GM18502 (cell line): ENCODE measurements around the gene CASQ2.
"Not testable (repeated sequence)": the region's sequence is repeated elsewhere in the genome, so short reads cannot be mapped to it uniquely, and the experiment has no call there.

ENCODE experiments used
- ATAC-seq: cut with Tn5 transposase; IDR thresholded peaks from one replicate; pipeline ENCODE4 v1.9.1; 2021; ENCODE audit warnings: mild to moderate bottlenecking; ENCODE audit not compliant: unreplicated experiment, poor library complexity

CASQ2 gene

DNA sequence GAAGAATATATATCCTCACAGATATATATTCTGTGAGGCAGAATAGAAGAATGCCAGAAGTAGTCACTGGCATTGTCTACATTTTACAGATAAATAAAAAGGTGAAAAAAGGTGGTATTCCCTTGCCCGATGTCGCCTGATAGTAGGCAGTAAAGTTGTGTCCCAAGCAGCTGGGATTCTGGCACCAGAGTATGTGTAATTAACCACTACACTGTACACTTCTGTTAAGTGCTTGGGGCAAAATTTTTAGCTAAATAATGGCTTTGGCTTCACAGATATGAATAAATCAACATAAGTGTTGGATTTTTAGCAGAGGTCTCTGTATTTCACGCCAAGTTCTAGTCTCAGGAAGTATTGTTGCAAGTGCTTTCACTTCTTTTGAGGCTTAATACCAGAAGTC, 13.3 kb upstream of the CASQ2 start:
- ATAC-seq, result no peak

DNA sequence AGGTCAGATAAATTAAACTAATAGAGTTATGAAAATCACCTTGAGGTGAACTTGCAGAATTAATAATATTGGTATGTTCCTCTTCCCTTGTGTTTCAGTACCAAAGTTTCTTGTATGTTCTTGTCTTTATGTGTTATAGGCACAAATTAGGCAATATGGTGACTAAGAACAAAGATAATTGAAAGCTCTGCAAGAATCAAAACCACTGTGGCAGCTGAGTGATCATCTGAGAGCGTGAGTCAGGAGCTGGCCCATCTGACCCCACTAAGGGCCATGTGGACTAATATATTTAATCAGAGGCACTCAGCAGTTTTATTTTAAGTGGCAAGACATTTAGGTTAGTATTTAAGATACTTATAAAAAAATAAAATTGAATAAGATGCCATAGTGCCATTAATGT, 12.8 kb upstream of the CASQ2 start:
- no peak for ATAC-seq

DNA sequence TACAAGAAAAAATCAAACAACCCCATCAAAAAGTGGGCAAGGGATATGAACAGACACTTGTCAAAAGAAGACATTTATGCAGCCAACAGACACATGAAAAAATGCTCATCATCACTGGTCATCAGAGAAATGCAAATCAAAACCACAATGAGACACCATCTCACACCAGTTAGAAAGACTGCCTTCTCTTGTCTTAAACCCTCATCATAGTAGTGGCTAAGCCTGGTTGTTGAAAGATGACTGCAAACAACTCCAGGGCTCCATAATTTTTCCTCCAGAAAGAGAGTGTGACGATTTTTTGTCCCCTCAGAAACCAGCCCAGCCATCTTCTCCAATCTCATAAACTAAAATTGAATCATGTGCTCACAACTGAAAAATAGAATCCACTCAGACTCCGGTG, 12.1 kb upstream of the CASQ2 start:
- ATAC-seq, result not testable (repeated sequence)

DNA sequence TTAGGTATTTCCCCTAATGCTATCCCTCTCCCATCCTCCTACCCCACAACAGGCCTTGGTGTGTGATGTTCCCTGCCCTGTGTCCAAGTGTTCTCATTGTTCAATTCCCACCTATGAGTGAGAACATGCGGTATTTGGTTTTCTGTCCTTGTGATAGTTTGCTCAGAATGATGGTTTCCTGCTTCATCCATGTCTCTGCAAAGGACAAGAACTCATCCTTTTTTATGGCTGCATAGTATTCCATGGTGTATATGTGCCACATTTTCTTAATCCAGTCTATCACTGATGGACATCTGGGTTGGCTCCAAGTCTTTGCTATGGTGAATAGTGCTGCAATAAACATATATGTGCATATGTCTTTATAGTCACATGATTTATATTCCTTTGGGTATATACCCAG, 10.6 kb upstream of the CASQ2 start:
- not testable (repeated sequence) for ATAC-seq

DNA sequence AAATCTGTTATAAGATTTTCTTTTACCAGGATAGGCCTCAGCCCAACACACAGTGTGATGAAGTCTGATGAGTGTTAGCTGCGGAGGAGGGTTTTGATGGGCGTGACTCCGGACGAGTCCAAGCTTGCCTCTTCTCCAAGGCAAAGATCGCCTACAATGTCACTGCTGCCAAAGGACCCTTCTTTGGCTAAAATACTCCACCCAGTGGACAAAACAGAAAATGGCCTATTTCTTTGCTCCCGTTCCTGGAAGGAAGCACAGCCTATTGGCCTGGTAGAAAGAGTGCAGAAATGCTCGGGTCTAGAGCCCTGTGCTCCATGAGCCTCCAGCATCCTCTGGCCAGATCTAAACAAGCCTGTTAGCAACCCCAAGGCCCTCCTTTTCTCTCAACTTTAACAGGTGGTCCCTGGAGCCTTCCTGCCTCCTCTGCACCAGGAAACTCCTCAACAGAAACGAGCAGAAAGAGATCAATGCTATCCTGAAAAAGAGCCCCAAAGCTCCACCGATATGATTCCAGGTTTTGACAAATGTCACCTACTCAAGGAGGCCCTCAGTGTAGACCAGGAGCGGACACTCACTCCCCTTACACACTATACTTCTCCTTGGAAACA, 3.4 kb upstream of the CASQ2 start:
- peak; percentile 94 for ATAC-seq

DNA sequence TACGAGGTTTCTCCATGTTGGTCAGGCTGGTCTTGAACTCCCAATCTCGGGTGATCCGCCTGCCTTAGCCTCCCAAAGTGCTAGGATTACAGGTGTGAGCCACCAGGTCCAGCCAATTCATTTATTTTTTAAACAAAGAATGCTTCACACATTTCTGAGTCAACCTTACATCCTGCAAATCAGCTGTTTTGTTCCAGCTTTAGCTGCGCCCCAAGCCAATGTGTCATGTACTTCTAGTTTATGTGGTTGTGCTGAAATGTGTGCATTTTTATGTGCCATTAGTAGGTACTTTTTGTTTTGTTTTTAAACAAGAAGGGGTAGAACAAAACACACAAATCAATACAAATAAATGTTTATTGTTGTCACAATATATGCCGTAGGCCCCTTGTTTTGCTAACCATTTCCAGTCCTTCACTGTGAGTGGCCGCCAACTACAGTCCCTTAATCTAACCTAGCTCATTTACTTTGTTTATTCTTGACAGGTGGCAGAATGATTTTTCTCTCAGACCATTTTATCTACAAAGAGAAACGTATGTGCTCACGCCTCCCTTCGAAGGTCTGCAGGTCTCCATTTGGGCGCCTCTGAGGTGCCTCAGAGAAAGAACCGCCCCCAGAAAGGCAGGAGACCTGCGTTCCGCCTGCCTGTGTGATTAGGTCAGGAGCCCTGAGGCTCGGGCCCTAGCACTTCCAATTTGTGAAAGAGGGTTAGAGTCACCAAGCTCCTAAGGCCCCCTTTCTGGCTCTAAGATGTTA, 2.8 kb upstream of the CASQ2 start:
- peak; percentile 12 for ATAC-seq

DNA sequence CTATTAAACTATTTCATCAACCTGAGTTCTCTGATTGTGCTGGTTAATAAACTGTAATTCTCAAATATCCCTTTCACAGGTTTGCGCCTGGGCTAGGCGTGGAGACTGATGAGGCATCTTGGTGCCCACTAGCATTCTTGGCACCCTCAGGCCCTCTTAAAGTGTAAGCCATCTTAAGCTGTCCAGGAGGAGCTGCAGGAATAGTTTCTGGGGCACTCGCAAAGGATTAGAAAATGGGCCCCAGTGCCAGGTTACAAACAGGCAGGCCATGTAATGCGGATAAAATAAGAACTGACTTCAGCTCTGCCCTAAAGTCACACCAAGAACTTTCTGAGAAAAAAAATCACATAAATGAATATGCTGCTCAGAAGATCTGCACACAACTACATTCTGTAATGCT, 1.1 kb downstream of the CASQ2 start:
- no peak for ATAC-seq

DNA sequence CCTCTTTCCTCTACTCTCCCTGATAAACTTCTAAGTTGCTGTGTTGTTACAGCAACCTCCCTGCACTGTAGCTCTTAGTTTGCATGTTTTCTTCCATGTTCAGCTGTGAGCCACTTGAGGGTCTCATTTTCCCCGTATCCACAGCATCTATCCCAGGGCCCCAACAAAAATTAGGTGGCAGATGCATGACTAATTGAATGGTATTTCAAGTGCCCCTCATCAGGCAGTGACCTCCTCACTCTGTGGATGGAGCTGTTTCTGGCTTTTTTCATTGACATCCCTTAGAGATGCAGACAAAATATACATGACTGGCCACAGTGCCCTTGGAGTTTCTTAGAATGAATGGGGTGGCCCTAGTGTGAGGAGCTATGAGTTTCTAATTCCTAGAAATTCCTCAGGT, 3.4 kb downstream of the CASQ2 start:
- ATAC-seq, result no peak

DNA sequence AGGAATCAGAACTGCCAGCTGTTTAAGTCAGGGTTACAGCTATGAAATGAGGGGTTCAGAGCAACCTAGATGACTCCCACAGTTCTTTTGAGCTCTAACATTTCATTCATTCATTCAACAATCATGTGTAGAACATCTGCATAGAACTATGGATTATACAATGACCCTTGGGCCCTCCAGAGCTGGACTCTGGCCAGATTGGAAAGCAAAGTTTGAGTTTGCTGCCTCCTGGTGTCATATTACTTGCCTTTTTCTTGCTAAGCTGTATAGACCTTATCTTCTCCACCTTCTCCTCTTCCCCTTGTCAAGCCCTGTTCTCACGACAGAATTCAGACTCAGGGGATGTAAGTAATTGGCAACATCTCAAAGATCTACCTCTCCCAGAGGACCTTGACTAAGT, 4.0 kb downstream of the CASQ2 start:
- no peak for ATAC-seq

DNA sequence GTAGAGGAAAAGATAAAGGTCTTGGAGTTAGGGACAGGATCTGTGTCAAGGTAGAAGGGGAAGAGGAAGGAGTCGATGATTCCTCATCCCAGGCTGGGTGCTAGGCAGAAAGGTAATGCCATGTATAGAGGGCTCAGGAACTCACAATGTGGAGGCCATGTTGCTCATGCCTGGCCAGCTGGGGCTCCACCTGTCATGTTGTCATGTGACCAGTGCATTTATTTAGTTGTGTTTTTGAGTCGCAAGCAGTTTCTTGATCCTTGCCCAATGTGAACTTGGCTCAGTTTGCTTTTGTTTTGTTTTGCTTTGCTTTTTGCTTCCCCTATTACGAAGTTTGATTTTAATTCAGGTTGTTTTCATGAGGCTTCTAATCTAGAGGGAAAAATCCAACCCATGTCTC, 5.7 kb downstream of the CASQ2 start:
- ATAC-seq, result no peak

DNA sequence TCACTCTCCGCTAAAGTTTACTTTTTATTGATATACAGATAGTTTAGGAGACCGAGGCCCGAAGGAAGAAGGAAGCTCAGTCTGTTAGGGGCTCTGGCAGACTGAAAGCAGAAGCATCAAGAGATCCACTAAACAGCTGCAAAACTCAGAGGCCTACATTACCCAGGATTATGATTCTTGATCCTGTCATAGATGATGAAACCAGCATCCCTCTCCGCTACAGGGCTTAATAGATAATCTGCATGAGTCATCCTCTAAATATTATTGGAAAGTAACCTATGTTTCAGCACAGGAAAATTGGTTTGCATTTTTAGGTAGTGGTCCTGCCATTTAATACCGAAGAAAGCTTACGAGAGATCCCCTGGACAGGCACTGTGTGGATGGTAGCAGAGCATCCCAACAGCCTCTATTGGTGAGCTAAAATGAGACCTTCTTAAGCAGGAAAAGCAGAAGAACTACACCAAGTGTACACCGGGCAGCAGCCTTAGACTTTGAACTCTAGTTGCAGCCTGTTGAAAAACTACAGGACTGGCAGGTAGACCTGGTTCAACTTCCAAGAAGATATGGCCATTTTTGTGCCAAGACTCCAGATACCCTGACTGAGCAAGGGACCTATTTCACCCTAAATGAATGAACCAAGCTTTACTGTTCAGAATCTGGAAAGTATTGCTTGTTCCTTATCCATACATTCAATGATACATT, 6.8 kb downstream of the CASQ2 start:
- ATAC-seq, result no peak

DNA sequence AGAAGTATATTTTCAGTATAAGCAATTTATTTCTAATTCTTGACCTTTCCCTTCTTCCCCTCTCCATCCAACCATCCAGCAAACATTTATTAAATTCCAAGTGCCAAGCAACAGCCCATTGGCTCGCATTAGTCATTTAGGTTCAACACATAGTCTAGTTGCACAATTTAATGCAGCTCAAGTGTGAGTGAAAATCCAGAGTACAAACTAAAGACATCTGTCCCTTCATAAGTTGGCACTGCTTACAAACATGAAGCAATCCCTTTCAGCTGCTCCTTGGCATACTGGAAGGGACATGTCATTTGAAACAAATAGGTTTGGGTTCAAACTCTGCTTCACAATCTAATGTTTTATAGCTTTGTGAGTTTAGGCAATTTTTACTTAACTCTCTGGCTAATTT, 10.7 kb downstream of the CASQ2 start:
- no peak for ATAC-seq

DNA sequence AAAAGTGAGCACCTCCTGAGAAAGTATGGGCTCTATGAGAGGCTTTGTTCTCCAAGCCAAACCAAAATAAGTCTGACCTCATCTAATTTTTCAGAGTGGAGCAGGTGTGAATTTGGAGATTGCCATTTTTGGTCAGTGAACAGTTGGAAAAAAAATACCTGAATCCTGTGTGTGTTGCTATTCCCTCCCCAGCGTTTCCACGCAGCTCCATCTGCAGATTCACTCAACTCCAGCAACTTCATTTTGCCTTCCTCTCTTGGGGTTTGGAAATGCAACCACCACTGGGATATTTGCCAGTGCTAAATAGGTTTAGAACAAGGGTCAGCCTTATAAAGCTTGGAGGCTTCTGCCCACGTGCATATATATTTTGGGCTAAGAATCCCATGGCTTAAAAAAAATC, 11.2 kb downstream of the CASQ2 start:
- no peak for ATAC-seq

DNA sequence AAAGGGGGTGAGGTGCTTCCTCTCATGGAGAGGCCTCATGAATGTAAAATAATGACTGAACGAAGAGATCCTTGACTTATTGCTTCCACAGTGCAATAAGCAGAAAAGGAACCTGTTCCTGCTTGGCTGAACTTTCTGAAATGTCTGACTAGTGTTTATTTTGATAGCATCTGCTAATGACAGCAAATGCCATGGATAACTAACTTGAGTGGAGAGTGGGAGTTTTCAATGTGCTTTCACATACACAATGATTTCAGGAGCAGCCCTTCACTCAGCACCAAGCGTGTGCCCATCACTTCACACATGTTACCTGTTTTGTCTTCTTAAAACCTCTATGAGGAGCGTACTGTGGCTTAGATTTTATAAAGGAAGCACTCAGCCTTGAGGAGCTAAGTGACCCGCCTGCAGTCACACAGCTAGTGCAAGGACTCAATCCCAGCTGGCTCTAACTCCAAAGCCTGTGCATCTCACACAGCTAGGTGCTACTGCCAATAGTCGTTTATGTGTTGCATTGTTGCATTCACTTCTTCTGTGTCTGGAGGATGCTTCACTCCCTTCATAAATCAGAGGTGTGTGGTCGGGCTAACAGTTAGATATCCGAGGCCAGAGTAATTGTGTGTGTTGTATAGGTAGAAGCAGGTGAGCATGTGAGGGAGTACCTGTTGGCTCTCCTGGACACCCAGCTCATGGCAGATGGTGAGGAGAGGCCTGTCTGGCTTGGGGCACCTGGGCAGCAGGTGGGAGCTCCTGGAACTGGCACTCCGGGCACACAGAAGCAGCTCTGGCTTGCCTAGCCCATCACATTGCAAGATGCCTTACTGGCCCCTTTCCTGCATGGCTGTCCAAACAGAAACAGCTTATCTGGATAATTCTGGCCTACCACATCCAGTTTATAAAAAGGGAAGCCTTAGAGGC, 12.8 kb downstream of the CASQ2 start:
- no peak for ATAC-seq

DNA sequence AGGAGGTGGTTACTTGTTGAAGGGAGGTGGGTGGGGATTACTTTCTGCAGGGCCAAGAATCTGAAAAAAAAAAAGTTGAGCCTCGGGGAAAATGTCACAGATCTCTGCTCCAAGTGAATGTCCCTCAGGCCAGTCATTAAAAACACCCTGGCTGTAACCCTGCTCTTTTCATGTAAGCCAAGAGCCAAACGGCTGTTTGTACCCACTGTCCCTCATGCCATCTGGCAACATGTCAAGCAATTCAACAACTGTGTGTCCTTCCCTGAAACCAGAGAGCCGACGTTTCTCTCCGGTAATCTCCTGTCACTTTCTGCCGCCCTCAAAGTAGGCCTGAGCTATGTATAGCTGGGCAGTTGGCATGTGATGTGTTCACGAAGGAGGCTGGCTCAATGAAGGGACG, 14.7 kb downstream of the CASQ2 start:
- ATAC-seq, result no peak

DNA sequence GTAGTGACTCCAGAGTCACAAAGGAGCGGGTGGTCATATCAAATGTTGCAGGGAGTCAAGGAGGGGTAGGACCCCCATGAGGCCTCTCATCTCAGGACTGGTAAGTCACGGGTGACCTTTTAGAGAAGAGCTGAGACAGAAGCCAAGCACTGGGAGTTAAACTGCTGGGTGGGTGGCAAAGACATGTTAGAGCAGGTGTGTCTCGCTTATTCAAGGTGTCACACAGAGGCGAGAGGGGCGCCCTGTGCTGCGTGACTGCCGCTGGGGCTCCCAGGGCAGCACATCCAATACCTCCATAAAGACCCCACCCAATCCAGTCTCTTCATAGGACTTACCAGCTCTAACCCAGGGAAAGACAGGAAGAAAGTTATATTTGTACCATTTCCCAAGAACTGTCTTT, 15.2 kb downstream of the CASQ2 start:
- no peak for ATAC-seq

DNA sequence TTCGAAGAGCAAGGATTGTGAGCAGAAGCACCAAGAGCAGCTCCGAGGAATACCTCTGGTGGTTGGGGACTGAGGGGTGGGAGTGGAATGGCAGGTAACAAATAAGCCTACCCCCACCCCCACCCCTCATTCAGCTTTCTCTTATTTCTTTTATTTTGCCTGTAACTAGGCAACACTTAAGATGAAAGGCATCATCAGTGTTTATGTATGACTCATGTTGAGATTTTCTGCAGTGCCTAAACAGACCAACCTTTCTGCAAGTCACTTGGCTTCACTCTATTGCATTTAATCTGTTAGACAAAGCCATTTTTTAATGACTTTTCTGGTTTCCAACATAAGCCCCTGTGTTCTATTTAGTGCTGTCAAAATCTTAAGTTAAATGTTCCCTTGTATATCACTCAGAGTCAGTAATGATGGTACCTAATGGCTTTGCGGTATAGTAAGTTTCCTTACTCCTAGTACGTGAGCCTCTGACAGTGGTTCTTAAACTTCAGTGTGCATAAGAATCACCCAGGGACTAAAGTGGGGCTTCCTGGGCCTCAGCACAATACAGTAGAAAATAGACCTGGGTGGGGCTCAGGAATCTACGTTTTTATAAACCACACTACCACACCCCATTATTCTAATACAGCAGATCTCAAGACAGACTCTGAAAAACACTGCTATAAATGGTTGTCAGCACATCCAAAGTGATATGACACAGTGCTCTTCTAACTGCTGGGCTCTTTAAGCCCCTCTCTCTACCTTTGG, 19.9 kb downstream of the CASQ2 start:
- no peak for ATAC-seq

DNA sequence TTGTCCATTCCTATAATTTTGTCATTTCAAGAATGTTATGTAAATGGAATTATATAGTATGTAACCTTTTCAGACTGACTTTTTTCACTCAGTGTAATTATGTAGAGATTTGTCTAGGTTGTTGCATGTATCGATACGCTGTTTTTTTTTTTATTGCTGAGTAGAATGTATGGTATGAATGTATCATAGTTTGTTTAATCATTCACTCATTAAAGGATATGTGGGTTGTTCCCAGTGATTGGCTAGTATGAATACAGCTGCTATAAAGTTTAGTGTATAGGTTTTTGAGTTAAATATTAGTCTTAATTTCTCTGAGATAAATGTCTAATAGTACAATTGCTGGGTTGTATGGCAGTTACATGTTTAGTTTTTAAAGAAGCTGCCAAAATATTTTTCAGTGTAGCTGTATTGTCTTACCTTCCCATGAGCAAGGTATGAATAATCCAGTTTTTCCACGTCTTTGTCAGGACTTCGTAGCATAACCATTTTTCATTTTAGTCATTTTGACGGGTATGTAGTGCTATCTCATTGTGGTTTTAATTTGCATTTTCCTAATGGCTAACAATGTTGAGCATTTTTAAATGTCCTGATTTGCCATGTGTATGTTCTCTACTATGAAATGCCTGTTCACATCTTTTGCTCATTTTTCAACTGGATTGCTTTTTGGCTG, 22.4 kb downstream of the CASQ2 start:
- ATAC-seq, result no peak

DNA sequence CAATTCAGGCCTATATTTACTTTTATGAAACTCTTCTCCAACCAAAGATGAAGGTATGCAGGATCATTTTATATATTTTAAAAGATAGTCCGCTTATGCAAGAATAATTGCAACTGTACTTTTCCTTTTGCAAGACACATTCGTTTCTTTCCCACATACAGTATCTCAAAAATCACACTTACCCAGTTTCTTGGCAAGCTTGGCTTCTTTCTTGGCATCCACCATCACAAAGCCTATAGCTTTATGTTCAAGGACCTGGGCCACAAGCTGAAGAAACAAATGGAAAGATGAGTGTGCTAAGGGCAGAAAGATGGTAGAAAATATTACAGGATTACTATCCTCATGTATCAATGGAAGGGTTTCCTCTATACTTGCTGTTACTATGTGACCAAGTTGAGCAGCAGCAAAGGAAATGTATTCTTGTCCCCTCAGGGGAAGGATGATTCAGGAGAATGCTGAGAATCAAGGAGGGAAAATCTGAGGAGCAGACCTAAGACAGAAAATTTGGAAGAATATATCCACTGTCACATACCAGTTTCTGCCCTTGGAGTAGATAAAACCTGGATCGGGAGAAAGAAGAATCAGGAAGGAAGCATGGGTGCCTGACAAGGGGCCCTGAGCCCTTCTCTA, 23.8 kb downstream of the CASQ2 start:
- no peak for ATAC-seq
